Heart left ventricle (tissue), 13 donors: ENCODE data around the gene ABCA12.

Source experiments
- POLR2A ChIP-seq, 2 donors: fragments of 450-650 bp; IDR thresholded peaks; one replicate each; pipeline ENCODE4 v1.6.1; 2017; ENCODE audit warnings: antibody characterized with exemption in 2 of 2, mild to moderate bottlenecking in 2 of 2, moderate library complexity in 2 of 2
- TF ChIP-seq, protein P1 (sequence below), 12 donors: fragments of 200-600 bp; sonication (generic) in 4 of 12; IDR thresholded peaks; one replicate each; pipeline versions ENCODE4 v1.5.0 to v1.8.0; 2018 to 2022; ENCODE audit warnings: antibody characterized with exemption in 12 of 12, mild to moderate bottlenecking in 5 of 12
- donor health status: ischemic (EF 13 %, LVEDD 7.1; RV severe dilation, severe dysfunction).
- donor health status: DM: no; HTN: yes; CAD: no.
- donor health status: DM: no; HTN: no; CAD: no.
- donor health status: ischemic (EF 25% LVEDD 6.9; RV normal size, moderate dysfunction).
- donor health status: ischemic (EF 25% LVEDD 5.7; RV mildly dilated, moderate dysfunction).
- donor health status: ischemic (EF 35%, LVEDD 5.7; RV mildly dilated, moderate dysfunction).
- donor health status: nonischemic (EF 11% LVEDD 7.7; RV severe dilation, severe dysfunction).
- donor health status: DM: yes; HTN: yes; CAD: no.
- donor health status: PGD.
- donor health status: ischemic (EF 29% LVEDD 5.4; RV normal size, mild dysfunction).
- donor health status: nonischemic (EF 23%, LVEDD 6.1; RV moderate dilation, normal function).

DNA sequence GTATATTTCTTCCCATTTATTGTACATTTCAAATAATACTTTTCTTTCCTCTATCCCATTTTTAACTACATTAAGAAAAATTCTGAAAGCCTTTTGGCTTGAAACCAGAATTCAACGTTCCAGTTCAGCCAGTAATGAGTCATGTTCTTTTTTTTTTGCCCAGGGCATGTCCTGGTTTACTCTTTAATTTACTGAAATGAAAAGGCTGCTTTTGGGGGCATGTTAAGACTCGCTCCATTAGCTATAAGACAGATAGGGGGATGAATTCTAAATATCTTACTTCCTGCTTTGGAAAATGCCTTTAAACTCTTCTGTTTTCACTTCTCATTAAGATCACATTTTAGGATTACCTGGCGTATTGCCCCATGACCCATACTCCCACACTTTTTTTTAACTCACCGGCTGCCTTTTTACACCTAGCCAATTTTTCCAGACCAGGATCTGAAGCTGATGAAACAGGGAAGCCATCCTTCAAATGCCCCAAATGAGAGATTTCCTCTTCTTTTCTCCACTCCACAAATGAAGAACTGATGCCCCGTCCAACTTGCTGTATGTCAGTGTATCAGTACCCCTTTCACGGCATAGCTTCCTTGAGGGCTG, 585 bp downstream of the ABCA12 start:
- TF ChIP-seq, protein P1, sequence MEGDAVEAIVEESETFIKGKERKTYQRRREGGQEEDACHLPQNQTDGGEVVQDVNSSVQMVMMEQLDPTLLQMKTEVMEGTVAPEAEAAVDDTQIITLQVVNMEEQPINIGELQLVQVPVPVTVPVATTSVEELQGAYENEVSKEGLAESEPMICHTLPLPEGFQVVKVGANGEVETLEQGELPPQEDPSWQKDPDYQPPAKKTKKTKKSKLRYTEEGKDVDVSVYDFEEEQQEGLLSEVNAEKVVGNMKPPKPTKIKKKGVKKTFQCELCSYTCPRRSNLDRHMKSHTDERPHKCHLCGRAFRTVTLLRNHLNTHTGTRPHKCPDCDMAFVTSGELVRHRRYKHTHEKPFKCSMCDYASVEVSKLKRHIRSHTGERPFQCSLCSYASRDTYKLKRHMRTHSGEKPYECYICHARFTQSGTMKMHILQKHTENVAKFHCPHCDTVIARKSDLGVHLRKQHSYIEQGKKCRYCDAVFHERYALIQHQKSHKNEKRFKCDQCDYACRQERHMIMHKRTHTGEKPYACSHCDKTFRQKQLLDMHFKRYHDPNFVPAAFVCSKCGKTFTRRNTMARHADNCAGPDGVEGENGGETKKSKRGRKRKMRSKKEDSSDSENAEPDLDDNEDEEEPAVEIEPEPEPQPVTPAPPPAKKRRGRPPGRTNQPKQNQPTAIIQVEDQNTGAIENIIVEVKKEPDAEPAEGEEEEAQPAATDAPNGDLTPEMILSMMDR (IDR thresholded peaks at IDR 0.05): no peak
- no peak for TF ChIP-seq POLR2A (IDR thresholded peaks at IDR 0.05)
